HEK293 (cell line): Measurements from ENCODE around the gene SLC25A22.

Experiments
- CTCF ChIA-PET: fragments of 350-600 bp; formaldehyde crosslinking; extraction: SDS; loops from one replicate; lab custom pipeline; 2021; ENCODE audit warnings: antibody characterized with exemption; lab: Yijun Ruan, JAX
- POLR2A ChIA-PET: fragments of 300-600 bp; formaldehyde crosslinking; extraction: SDS; loops from one replicate; lab custom pipeline; 2020; ENCODE audit warnings: antibody characterized with exemption, inconsistent platforms; lab: Yijun Ruan, JAX
- H3K27ac ChIP-seq: fragments of 200-500 bp; sonication (Bioruptor generic); 2 replicates; pipeline ENCODE4 v1.5.1; 2014; ENCODE audit warnings: low read depth, low read length, control low read depth, inconsistent platforms; ENCODE audit errors: extremely low read depth
- H3K36me3 ChIP-seq, 2 experiments: fragments of 200-500 bp in 1 of 2; sonication (Bioruptor generic) in 1 of 2; 1 replicate in 1 of 2; 2 replicates in 1 of 2; pipeline ENCODE4 v1.5.1; 2014 to 2017; ENCODE audit warnings: inconsistent platforms in 2 of 2, low read length in 2 of 2; ENCODE audit not compliant: control insufficient read depth in 2 of 2, insufficient read depth in 1 of 2
- H3K4me1 ChIP-seq: fragments of 200-500 bp; sonication (Bioruptor generic); 2 replicates; pipeline ENCODE4 v1.5.1; 2014; ENCODE audit warnings: mild to moderate bottlenecking, low read length, inconsistent platforms; ENCODE audit not compliant: control insufficient read depth, insufficient read depth
- H3K4me3 ChIP-seq: 2 replicates; pipeline ENCODE4 v1.5.1; 2011; ENCODE audit warnings: low read depth, mild to moderate bottlenecking, control low read depth, low read length, moderate library complexity
- H3K9me3 ChIP-seq: fragments of 200-500 bp; sonication (Bioruptor generic); 2 replicates; pipeline ENCODE4 v1.5.1; 2014; ENCODE audit warnings: low read depth, low read length, inconsistent platforms; ENCODE audit not compliant: control insufficient read depth, insufficient read depth
- GLIS1 ChIP-seq: fragments of 450-650 bp; formaldehyde crosslinking; IDR thresholded peaks from 2 replicates; pipeline ENCODE4 v1.5.1; 2016; ENCODE audit warnings: missing biosample characterization, missing genetic modification characterization
- GLIS2 ChIP-seq: fragments of 450-650 bp; formaldehyde crosslinking; IDR thresholded peaks from 2 replicates; pipeline ENCODE4 v1.5.1; 2016; ENCODE audit warnings: missing biosample characterization, missing genetic modification characterization
- IKZF3 ChIP-seq: fragments of 450-650 bp; IDR thresholded peaks from 2 replicates; pipeline ENCODE4 v1.5.0; 2018; ENCODE audit warnings: missing biosample characterization, mild to moderate bottlenecking, missing genetic modification characterization, moderate library complexity
- KLF16 ChIP-seq: fragments of 450-650 bp; formaldehyde crosslinking; IDR thresholded peaks from 2 replicates; pipeline ENCODE4 v1.5.1; 2017; ENCODE audit warnings: missing biosample characterization, missing genetic modification characterization
- SP3 ChIP-seq: fragments of 450-650 bp; formaldehyde crosslinking; IDR thresholded peaks from 2 replicates; pipeline ENCODE4 v1.5.1; 2016; ENCODE audit warnings: missing biosample characterization, missing genetic modification characterization
- WT1 ChIP-seq: fragments of 450-650 bp; formaldehyde crosslinking; IDR thresholded peaks from 2 replicates; pipeline ENCODE4 v1.5.1; 2016; ENCODE audit warnings: missing biosample characterization, missing genetic modification characterization
- ZBTB1 ChIP-seq: fragments of 450-650 bp; formaldehyde crosslinking; IDR thresholded peaks from 2 replicates; pipeline ENCODE4 v1.5.1; 2016; ENCODE audit warnings: missing biosample characterization, missing genetic modification characterization
- ZBTB20 ChIP-seq: fragments of 450-650 bp; formaldehyde crosslinking; IDR thresholded peaks from 2 replicates; pipeline ENCODE4 v1.5.1; 2016; ENCODE audit warnings: missing biosample characterization, missing genetic modification characterization
- ZFP69B ChIP-seq: fragments of 450-650 bp; formaldehyde crosslinking; IDR thresholded peaks from 2 replicates; pipeline ENCODE4 v1.5.1; 2016; ENCODE audit warnings: missing biosample characterization, missing genetic modification characterization
- ZIC2 ChIP-seq: fragments of 450-650 bp; formaldehyde crosslinking; IDR thresholded peaks from 2 replicates; pipeline ENCODE4 v1.5.1; 2016; ENCODE audit warnings: missing biosample characterization, missing genetic modification characterization
- ZNF175 ChIP-seq: fragments of 450-650 bp; formaldehyde crosslinking; IDR thresholded peaks from 2 replicates; pipeline ENCODE4 v1.5.1; 2016; ENCODE audit warnings: missing biosample characterization, missing genetic modification characterization
- ZNF302 ChIP-seq: fragments of 450-650 bp; formaldehyde crosslinking; IDR thresholded peaks from 2 replicates; pipeline ENCODE4 v1.5.1; 2016; ENCODE audit warnings: missing biosample characterization, missing genetic modification characterization, low read depth
- ZNF366 ChIP-seq: fragments of 450-650 bp; formaldehyde crosslinking; conservative IDR thresholded peaks from 2 replicates; pipeline ENCODE4 v1.5.1; 2016; ENCODE audit warnings: missing biosample characterization, missing genetic modification characterization
- ZNF449 ChIP-seq: fragments of 450-650 bp; formaldehyde crosslinking; IDR thresholded peaks from 2 replicates; pipeline ENCODE4 v1.5.1; 2017; ENCODE audit warnings: missing biosample characterization, mild to moderate bottlenecking, missing genetic modification characterization, moderate library complexity
- ZNF529 ChIP-seq: fragments of 450-650 bp; formaldehyde crosslinking; IDR thresholded peaks from 2 replicates; pipeline ENCODE4 v1.5.1; 2017; ENCODE audit warnings: missing genetic modification characterization, missing biosample characterization; ENCODE audit not compliant: insufficient replicate concordance
- ZNF530 ChIP-seq: fragments of 450-650 bp; formaldehyde crosslinking; IDR thresholded peaks from 2 replicates; pipeline ENCODE4 v1.5.1; 2016; ENCODE audit warnings: low read depth, missing biosample characterization, missing genetic modification characterization
- ZNF571 ChIP-seq: fragments of 450-650 bp; formaldehyde crosslinking; IDR thresholded peaks from 2 replicates; pipeline ENCODE4 v1.5.0; 2017; ENCODE audit warnings: missing biosample characterization, missing genetic modification characterization
- ZNF580 ChIP-seq: fragments of 450-650 bp; formaldehyde crosslinking; IDR thresholded peaks from 2 replicates; pipeline ENCODE4 v1.5.1; 2016; ENCODE audit warnings: missing biosample characterization, missing genetic modification characterization
- ZNF600 ChIP-seq: fragments of 450-650 bp; formaldehyde crosslinking; IDR thresholded peaks from 2 replicates; pipeline ENCODE4 v1.5.1; 2016; ENCODE audit warnings: missing biosample characterization, missing genetic modification characterization
- ZNF626 ChIP-seq: fragments of 450-650 bp; sonication (Bioruptor Pico); formaldehyde crosslinking; IDR thresholded peaks from 2 replicates; pipeline ENCODE4 v1.5.1; 2018; ENCODE audit warnings: missing biosample characterization, missing genetic modification characterization, inconsistent platforms
- ZNF670 ChIP-seq: fragments of 450-650 bp; formaldehyde crosslinking; IDR thresholded peaks from 2 replicates; pipeline ENCODE4 v1.5.1; 2016; ENCODE audit warnings: missing biosample characterization, missing genetic modification characterization, low read depth
- ZNF692 ChIP-seq: fragments of 450-650 bp; formaldehyde crosslinking; IDR thresholded peaks from 2 replicates; pipeline ENCODE4 v1.5.1; 2016; ENCODE audit warnings: missing biosample characterization, missing genetic modification characterization
- ZNF777 ChIP-seq: fragments of 450-650 bp; formaldehyde crosslinking; IDR thresholded peaks from 2 replicates; pipeline ENCODE4 v1.5.1; 2017; ENCODE audit warnings: missing biosample characterization, missing genetic modification characterization, borderline replicate concordance
- ZSCAN5A ChIP-seq: fragments of 450-650 bp; formaldehyde crosslinking; IDR thresholded peaks from 2 replicates; pipeline ENCODE4 v1.5.1; 2016; ENCODE audit warnings: missing biosample characterization, missing genetic modification characterization
- TF ChIP-seq, protein P1 (sequence below): IDR thresholded peaks from 2 replicates; pipeline ENCODE4 v1.6.1; 2011; ENCODE audit warnings: mild to moderate bottlenecking, low read depth, low read length, borderline replicate concordance
- TF ChIP-seq, protein P2 (sequence below): fragments of 450-650 bp; formaldehyde crosslinking; conservative IDR thresholded peaks from 2 replicates; pipeline ENCODE4 v1.5.1; 2016; ENCODE audit warnings: low read depth, missing biosample characterization, missing genetic modification characterization
- TF ChIP-seq, protein P3 (sequence below): fragments of 450-650 bp; IDR thresholded peaks from 2 replicates; pipeline ENCODE4 v1.5.1; 2018; ENCODE audit warnings: missing biosample characterization, missing genetic modification characterization

Gene SLC25A22

GRCh38 chr11:783581-784015, 14.5 kb downstream of the SLC25A22 start:
- H3K4me3 ChIP-seq: no peak overlapping the region
- H3K4me1 ChIP-seq: no peaks in the 10 kb centered on the region
- no peaks in the 10 kb centered on the region for H3K9me3 ChIP-seq
- ChIA-PET POLR2A (interaction anchor here (0.7 to 1.4 kb wide), 7 partner anchors 10 to 127 kb away, joined by 3 to 6 read pairs (median 3); partner anchors contain the start of genes CHID1 and TSPAN4), CTCF (interaction anchor here (0.5 to 0.8 kb wide), 4 partner anchors 19 to 177 kb away, joined by 3 read pairs; no protein-coding TSS in a partner anchor)
- no peak overlapping the region for H3K27ac ChIP-seq
- H3K36me3 ChIP-seq: peaks cover 0 to 52% of the 10 kb centered on the region in 2 experiments; a peak in 2 of 3 replicates
- TF ChIP-seq, protein P1, sequence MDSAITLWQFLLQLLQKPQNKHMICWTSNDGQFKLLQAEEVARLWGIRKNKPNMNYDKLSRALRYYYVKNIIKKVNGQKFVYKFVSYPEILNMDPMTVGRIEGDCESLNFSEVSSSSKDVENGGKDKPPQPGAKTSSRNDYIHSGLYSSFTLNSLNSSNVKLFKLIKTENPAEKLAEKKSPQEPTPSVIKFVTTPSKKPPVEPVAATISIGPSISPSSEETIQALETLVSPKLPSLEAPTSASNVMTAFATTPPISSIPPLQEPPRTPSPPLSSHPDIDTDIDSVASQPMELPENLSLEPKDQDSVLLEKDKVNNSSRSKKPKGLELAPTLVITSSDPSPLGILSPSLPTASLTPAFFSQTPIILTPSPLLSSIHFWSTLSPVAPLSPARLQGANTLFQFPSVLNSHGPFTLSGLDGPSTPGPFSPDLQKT: no peak
- TF ChIP-seq ZNF366 (tag by site-specific recombination) (peak; percentile 45; the same call in 1 of the 2 replicates), ZNF571 (tag by site-specific recombination) (no peak), WT1 (tag by site-specific recombination) (no peak), ZNF670 (tag by site-specific recombination) (no peak), ZNF580 (tag by site-specific recombination) (no peak), SP3 (no peak), ZSCAN5A (tag by site-specific recombination) (no peak), ZNF302 (tag by site-specific recombination) (no peak), GLIS1 (0 out of 2 replicates have a peak, but pooled peaks have one; percentile 20), GLIS2 (0 out of 2 replicates have a peak, but pooled peaks have one; percentile 27), IKZF3 (peak; percentile 70), ZBTB20 (tag by site-specific recombination) (0 out of 2 replicates have a peak, but pooled peaks have one; percentile 21), ZNF600 (tag by site-specific recombination) (peak; percentile 70; the same call in 1 of the 2 replicates), KLF16 (tag by site-specific recombination) (no peak), ZNF449 (tag by site-specific recombination) (no peak), ZBTB1 (tag by site-specific recombination) (no peak), ZNF175 (tag by site-specific recombination) (no peak), ZIC2 (tag by site-specific recombination) (peak; percentile 36), ZNF626 (no peak), ZFP69B (tag by site-specific recombination) (peak; percentile 70), ZNF777 (tag by site-specific recombination) (no peak), ZNF529 (tag by site-specific recombination) (no peak), ZNF530 (tag by site-specific recombination) (no peak), ZNF692 (tag by site-specific recombination) (peak; percentile 79; the same call in 1 of the 2 replicates)
- TF ChIP-seq, protein P2, sequence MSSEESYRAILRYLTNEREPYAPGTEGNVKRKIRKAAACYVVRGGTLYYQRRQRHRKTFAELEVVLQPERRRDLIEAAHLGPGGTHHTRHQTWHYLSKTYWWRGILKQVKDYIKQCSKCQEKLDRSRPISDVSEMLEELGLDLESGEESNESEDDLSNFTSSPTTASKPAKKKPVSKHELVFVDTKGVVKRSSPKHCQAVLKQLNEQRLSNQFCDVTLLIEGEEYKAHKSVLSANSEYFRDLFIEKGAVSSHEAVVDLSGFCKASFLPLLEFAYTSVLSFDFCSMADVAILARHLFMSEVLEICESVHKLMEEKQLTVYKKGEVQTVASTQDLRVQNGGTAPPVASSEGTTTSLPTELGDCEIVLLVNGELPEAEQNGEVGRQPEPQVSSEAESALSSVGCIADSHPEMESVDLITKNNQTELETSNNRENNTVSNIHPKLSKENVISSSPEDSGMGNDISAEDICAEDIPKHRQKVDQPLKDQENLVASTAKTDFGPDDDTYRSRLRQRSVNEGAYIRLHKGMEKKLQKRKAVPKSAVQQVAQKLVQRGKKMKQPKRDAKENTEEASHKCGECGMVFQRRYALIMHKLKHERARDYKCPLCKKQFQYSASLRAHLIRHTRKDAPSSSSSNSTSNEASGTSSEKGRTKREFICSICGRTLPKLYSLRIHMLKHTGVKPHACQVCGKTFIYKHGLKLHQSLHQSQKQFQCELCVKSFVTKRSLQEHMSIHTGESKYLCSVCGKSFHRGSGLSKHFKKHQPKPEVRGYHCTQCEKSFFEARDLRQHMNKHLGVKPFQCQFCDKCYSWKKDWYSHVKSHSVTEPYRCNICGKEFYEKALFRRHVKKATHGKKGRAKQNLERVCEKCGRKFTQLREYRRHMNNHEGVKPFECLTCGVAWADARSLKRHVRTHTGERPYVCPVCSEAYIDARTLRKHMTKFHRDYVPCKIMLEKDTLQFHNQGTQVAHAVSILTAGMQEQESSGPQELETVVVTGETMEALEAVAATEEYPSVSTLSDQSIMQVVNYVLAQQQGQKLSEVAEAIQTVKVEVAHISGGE (tag by site-specific recombination): 0 out of 2 replicates have a peak, but pooled peaks have one; percentile 23
- TF ChIP-seq, protein P3, sequence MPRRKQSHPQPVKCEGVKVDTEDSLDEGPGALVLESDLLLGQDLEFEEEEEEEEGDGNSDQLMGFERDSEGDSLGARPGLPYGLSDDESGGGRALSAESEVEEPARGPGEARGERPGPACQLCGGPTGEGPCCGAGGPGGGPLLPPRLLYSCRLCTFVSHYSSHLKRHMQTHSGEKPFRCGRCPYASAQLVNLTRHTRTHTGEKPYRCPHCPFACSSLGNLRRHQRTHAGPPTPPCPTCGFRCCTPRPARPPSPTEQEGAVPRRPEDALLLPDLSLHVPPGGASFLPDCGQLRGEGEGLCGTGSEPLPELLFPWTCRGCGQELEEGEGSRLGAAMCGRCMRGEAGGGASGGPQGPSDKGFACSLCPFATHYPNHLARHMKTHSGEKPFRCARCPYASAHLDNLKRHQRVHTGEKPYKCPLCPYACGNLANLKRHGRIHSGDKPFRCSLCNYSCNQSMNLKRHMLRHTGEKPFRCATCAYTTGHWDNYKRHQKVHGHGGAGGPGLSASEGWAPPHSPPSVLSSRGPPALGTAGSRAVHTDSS (tag by site-specific recombination): no peak
